GM21515 (cell line): ENCODE measurements around the gene VWC2L.

Experiments
- ATAC-seq: cut with Tn5 transposase; IDR thresholded peaks from one replicate; pipeline ENCODE4 v1.9.1; 2021; ENCODE audit not compliant: unreplicated experiment

Gene VWC2L

GRCh38 chr2:214533541-214533940 lies 122.7 kb downstream of the VWC2L start:
- ATAC-seq: no peak

- ATAC-seq: no peak
These were observed 125.8 kb downstream of the VWC2L start for GRCh38 chr2:214536625-214537024.

- ATAC-seq: no peak
These were observed 127.1 kb downstream of the VWC2L start for GRCh38 chr2:214537929-214538328.

- ATAC-seq: no peak
These were observed 131.4 kb downstream of the VWC2L start for GRCh38 chr2:214542295-214542694.

GRCh38 chr2:214542866-214543265 lies 132.0 kb downstream of the VWC2L start:
- no peak for ATAC-seq

- ATAC-seq: no peak
These were observed 132.6 kb downstream of the VWC2L start for GRCh38 chr2:214543386-214543955.

GRCh38 chr2:214545898-214546542 lies 135.2 kb downstream of the VWC2L start:
- no peak for ATAC-seq

GRCh38 chr2:214547931-214548330 lies 137.1 kb downstream of the VWC2L start:
- no peak for ATAC-seq

GRCh38 chr2:214549946-214550345 lies 139.1 kb downstream of the VWC2L start:
- no peak for ATAC-seq

- ATAC-seq: no peak
These were observed 139.9 kb downstream of the VWC2L start for GRCh38 chr2:214550786-214551185.

- no peak for ATAC-seq
These were observed 147.0 kb downstream of the VWC2L start for GRCh38 chr2:214557884-214558283.

GRCh38 chr2:214558341-214558740 lies 147.5 kb downstream of the VWC2L start:
- no peak for ATAC-seq

- no peak for ATAC-seq
These were observed 149.3 kb downstream of the VWC2L start for GRCh38 chr2:214560176-214560575.

- no peak for ATAC-seq
These were observed 149.8 kb downstream of the VWC2L start for GRCh38 chr2:214560618-214561190.

- ATAC-seq: no peak
These were observed 154.4 kb downstream of the VWC2L start for GRCh38 chr2:214565246-214565645.

- ATAC-seq: no peak
These were observed 155.6 kb downstream of the VWC2L start for GRCh38 chr2:214566457-214566856.

- no peak for ATAC-seq
These were observed 158.7 kb downstream of the VWC2L start for GRCh38 chr2:214569419-214570035.

GRCh38 chr2:214574084-214574781 lies 163.4 kb downstream of the VWC2L start:
- no peak for ATAC-seq

GRCh38 chr2:214575030-214575429 lies 164.2 kb downstream of the VWC2L start:
- no peak for ATAC-seq

GRCh38 chr2:214575465-214575864 lies 164.6 kb downstream of the VWC2L start:
- no peak for ATAC-seq

GRCh38 chr2:214577769-214578168 lies 166.9 kb downstream of the VWC2L start:
- no peak for ATAC-seq

GRCh38 chr2:214578442-214578841 lies 167.6 kb downstream of the VWC2L start:
- ATAC-seq: no peak
